Measurements from ENCODE around the gene POU2AF1.

POU2AF1 gene

DNA sequence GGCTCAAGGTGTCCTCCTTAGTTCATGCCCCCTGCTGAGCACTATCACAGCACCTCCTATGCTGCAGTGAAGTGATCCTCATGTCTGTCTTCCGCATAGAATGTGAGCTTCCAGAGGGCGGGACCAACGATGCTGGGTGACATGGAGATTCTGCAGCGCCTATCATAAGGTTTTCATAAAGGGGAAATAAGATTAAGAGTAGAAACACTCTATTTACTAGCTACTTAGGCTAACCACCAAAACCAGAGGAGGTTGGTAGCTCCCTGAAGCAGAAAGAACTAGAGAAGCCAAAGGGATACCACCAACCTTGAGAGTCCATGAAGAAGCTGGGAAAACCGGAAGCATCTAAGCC lies 39.3 kb upstream of the POU2AF1 start:
- H3K79me2 ChIP-seq (ENCODE audit: control insufficient read depth, low read length): peaks cover 27% of the 10 kb centered on the region
- peaks cover 100% of the 10 kb centered on the region for H3K4me1 ChIP-seq (ENCODE audit: control insufficient read depth, low read length)
- peak overlapping the region; percentile 73 for H3K4me3 ChIP-seq (ENCODE audit: low read length)
- TF ChIP-seq EZH2phosphoT487 (IDR thresholded peaks at IDR 0.05; ENCODE audit: borderline replicate concordance, low read length): no peak
- TF ChIP-seq, protein P1, sequence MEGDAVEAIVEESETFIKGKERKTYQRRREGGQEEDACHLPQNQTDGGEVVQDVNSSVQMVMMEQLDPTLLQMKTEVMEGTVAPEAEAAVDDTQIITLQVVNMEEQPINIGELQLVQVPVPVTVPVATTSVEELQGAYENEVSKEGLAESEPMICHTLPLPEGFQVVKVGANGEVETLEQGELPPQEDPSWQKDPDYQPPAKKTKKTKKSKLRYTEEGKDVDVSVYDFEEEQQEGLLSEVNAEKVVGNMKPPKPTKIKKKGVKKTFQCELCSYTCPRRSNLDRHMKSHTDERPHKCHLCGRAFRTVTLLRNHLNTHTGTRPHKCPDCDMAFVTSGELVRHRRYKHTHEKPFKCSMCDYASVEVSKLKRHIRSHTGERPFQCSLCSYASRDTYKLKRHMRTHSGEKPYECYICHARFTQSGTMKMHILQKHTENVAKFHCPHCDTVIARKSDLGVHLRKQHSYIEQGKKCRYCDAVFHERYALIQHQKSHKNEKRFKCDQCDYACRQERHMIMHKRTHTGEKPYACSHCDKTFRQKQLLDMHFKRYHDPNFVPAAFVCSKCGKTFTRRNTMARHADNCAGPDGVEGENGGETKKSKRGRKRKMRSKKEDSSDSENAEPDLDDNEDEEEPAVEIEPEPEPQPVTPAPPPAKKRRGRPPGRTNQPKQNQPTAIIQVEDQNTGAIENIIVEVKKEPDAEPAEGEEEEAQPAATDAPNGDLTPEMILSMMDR (IDR thresholded peaks at IDR 0.05; ENCODE audit: low read depth, low read length, poor library complexity, severe bottlenecking): no peak
- peaks cover 24% of the 10 kb centered on the region for H3K36me3 ChIP-seq (ENCODE audit: control insufficient read depth, low read length)
- H4K20me1 ChIP-seq (ENCODE audit: control insufficient read depth, insufficient read depth, low read depth, low read length): no peaks in the 10 kb centered on the region
- H3K27me3 ChIP-seq (ENCODE audit: control insufficient read depth, low read length): no peaks in the 10 kb centered on the region
- peak overlapping the region; percentile 98 for H3K27ac ChIP-seq (ENCODE audit: low read depth, low read length)
- H3K9me3 ChIP-seq (ENCODE audit: control insufficient read depth, insufficient read depth, low read length): peaks cover 11% of the 10 kb centered on the region; the same call in 1 of the 2 replicates
- H3F3A ChIP-seq (ENCODE audit: control insufficient read depth, insufficient read depth): peaks cover 54% of the 10 kb centered on the region
- no peaks in the 10 kb centered on the region for H3K9me2 ChIP-seq (replicated peaks; ENCODE audit: control insufficient read depth, low read length)
- peak overlapping the region; percentile 96 for H3K4me2 ChIP-seq (ENCODE audit: low read length)

DNA sequence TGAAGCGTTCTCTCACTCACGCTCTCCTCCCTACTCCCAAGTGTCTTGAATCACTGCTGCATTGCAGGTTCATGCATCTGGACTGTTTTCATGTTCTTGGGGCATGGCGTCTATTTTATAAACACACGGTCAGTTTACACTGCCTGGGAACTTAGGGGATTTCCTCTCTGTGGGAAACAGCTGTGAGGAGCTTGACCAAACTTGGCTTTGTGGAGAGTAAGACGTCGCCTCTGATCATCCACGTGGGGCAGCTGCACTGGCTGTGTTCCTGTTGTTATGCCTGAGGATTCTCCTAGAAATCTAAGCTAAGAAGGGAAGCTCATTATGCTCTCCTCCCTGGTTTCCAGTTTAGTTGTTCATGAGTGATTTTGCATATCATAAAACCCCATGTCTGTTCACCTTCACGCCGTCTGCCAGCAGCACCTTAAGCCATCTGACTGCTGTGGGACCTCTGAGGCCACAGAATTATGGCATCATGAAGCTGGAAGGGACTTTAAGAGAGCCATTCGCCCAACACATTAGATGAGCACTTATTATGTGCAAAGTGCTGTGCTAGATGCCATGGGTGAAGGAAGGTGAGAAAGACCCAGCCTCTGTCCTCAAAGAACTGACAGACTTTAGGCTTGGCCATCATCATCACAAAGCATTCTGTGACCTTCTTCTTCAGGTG lies 38.8 kb upstream of the POU2AF1 start:
- Histone ChIP-seq H3K4me1 (ENCODE audit: control insufficient read depth, low read length) (peaks cover 100% of the 10 kb centered on the region), H3K4me3 (ENCODE audit: low read length) (peak overlapping the region; percentile 73), H3F3A (ENCODE audit: control insufficient read depth, insufficient read depth) (peaks cover 54% of the 10 kb centered on the region), H3K9me2 (replicated peaks; ENCODE audit: control insufficient read depth, low read length) (no peaks in the 10 kb centered on the region), H3K27me3 (ENCODE audit: control insufficient read depth, low read length) (no peaks in the 10 kb centered on the region), H3K36me3 (ENCODE audit: control insufficient read depth, low read length) (peaks cover 24% of the 10 kb centered on the region), H3K4me2 (ENCODE audit: low read length) (peak overlapping the region; percentile 96), H3K9me3 (ENCODE audit: control insufficient read depth, insufficient read depth, low read length) (peaks cover 11% of the 10 kb centered on the region; the same call in 1 of the 2 replicates), H3K79me2 (ENCODE audit: control insufficient read depth, low read length) (peaks cover 27% of the 10 kb centered on the region), H3K27ac (ENCODE audit: low read depth, low read length) (peak overlapping the region; percentile 98), H4K20me1 (ENCODE audit: control insufficient read depth, insufficient read depth, low read depth, low read length) (no peaks in the 10 kb centered on the region)
- no peak for TF ChIP-seq EZH2phosphoT487 (IDR thresholded peaks at IDR 0.05; ENCODE audit: borderline replicate concordance, low read length)
- TF ChIP-seq, protein P1 (IDR thresholded peaks at IDR 0.05; ENCODE audit: low read depth, low read length, poor library complexity, severe bottlenecking): no peak

DNA sequence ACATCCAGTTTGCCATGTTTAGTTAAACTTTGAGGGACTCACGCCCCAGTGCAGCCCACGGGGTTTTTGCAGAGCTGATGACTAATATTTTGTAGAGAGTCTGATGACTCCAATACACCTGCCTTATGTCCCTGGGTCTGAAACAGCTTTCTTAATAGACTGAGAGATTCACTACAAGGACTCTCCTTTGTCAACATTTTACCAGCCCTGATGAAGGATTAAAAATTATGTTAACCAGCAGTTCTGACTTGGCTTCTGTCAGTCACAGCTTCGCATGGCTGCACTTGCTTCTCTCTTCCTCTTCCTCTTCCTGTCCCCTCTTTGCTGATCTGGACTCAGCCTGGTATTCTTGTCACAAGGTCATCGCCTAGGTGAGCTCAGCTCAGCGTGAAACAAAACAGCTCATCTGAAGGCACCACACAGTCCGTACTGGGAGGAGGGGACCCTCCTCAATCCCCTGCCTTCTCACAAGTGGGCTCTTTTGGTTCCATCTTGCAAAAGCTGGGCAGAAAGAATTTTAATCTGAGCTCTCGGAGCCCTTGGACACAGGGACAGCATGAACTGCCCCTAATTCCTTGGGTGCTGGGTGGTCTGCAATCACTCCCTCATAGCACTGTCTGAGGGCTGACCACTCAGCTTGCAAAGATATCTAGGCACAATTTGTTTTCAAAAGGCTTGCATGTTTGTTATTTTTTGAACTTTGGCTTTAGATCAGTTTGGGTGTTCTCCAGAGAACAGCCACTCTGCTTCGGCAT lies 38.1 kb upstream of the POU2AF1 start:
- peak overlapping the region; percentile 73 for H3K4me3 ChIP-seq (ENCODE audit: low read length)
- no peaks in the 10 kb centered on the region for H4K20me1 ChIP-seq (ENCODE audit: control insufficient read depth, insufficient read depth, low read depth, low read length)
- peaks cover 20% of the 10 kb centered on the region for H3K79me2 ChIP-seq (ENCODE audit: control insufficient read depth, low read length)
- peaks cover 54% of the 10 kb centered on the region for H3F3A ChIP-seq (ENCODE audit: control insufficient read depth, insufficient read depth)
- H3K4me2 ChIP-seq (ENCODE audit: low read length): peak overlapping the region; percentile 96
- H3K9me3 ChIP-seq (ENCODE audit: control insufficient read depth, insufficient read depth, low read length): peaks cover 11% of the 10 kb centered on the region; the same call in 1 of the 2 replicates
- peaks cover 100% of the 10 kb centered on the region for H3K4me1 ChIP-seq (ENCODE audit: control insufficient read depth, low read length)
- TF ChIP-seq, protein P1 (IDR thresholded peaks at IDR 0.05; ENCODE audit: low read depth, low read length, poor library complexity, severe bottlenecking): no peak
- TF ChIP-seq EZH2phosphoT487 (IDR thresholded peaks at IDR 0.05; ENCODE audit: borderline replicate concordance, low read length): no peak
- H3K27ac ChIP-seq (ENCODE audit: low read depth, low read length): peak overlapping the region; percentile 98
- peaks cover 24% of the 10 kb centered on the region for H3K36me3 ChIP-seq (ENCODE audit: control insufficient read depth, low read length)
- H3K27me3 ChIP-seq (ENCODE audit: control insufficient read depth, low read length): no peaks in the 10 kb centered on the region
- H3K9me2 ChIP-seq (replicated peaks; ENCODE audit: control insufficient read depth, low read length): no peaks in the 10 kb centered on the region

Measured in DOHH2 (cell line).